ENCODE measurements around the gene SIPA1L3.
A peak's percentile ranks its signal among the peaks of the same experiment; 100 is the strongest.
"Not testable (repeated sequence)": the region's sequence is repeated elsewhere in the genome, so short reads cannot be mapped to it uniquely, and the experiment has no call there.

The SIPA1L3 gene

GRCh38 chr19:37906869-37907734 lies at the start of gene SIPA1L3:
TSS of gene SIPA1L3 (plus strand) at chr19:37907208. CDS start at chr19:38081566, 174,358 bp downstream.
- peak; percentile 90 for DNase-seq (ENCODE audit: low read depth)

DNA sequence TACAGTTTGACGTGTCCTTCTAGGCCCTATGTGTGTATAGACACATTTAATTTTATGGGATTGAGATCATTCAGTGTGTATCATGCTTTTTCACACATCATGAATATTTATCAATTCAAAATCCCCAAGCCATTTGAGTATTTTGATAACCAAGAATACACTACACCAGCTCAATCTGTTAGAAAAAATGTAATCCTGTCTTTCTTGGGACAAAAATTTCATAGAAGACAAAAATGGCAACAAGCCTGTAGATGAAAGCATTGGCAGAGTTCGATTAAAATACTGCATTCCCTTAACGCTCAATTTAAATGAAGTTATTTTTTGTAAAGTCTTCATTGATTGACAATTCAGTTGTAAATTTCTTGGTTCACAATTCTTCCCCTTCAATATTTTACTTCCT lies 42.5 kb upstream of the SIPA1L3 start:
- no peak for DNase-seq (ENCODE audit: low read depth)

- DNase-seq (ENCODE audit: low read depth): not testable (repeated sequence)
Observed at GRCh38 chr19:37865930-37866329, 41.1 kb upstream of the SIPA1L3 start.

- DNase-seq (ENCODE audit: low read depth): no peak
Observed at GRCh38 chr19:37867831-37868230, 39.2 kb upstream of the SIPA1L3 start.

- DNase-seq (ENCODE audit: low read depth): no peak
Observed at GRCh38 chr19:37869766-37870340, 37.2 kb upstream of the SIPA1L3 start.

DNA sequence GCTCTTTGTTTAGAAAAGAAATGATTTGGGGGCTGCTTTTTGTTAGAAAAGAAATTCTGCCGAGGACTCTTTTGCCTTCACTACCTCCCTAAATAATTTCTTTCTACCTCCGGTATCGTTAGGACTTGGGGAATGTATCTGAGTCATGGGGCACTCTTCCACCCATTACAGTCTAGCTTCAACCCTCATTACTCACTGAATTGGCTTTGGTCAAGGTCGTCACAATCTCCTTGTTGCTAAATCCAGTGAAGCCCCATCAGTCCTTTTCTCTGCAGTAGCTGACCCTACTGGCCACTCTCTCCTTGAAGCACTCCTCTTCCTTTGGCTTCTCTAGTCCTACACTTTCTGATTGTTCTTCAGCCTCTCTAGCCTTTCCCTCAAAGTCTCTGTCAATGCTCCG lies 34.6 kb upstream of the SIPA1L3 start:
- no peak for DNase-seq (ENCODE audit: low read depth)

DNA sequence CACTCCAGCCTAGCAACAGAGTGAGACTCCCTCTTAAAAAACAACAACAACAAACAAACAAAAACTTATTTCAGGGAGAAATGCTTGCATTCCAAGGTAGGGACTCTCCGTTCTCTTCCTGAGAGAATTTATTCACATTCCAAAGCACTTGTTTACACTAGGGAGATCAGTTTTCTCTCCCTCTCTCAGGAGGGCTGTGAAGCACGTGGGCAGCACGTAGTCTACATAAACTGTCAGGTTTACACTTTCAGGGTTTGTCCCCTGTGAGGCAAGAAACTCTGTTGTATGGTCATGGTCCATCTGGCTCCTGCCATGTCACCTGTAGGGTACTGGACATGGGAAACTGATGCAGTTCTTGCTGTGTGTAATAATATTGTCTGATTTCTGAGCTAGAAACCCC lies 32.2 kb upstream of the SIPA1L3 start:
- no peak for DNase-seq (ENCODE audit: low read depth)

DNA sequence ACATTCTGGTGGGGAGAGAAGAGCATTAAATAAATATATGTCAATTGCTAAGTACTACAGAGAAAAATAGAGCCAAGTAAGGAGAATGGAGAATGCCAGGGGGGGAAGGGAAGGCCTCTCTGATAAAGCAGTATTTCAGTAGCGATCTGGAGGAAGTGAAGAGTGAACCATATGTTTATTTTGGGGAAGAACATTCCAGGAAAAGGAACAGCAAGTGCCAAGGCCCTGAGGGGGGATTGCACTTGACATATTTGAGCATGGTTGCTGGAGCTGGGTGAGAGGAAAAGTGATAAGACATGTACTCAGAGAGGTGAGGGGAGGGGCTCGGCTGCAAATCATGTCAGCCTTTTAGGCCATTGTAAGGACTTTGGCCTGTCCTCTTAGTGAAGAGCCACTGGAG lies 31.0 kb upstream of the SIPA1L3 start:
- DNase-seq (ENCODE audit: low read depth): no peak

GRCh38 chr19:37877147-37877546 lies 29.9 kb upstream of the SIPA1L3 start:
- no peak for DNase-seq (ENCODE audit: low read depth)

- DNase-seq (ENCODE audit: low read depth): no peak
Observed at GRCh38 chr19:37885392-37885791, 21.6 kb upstream of the SIPA1L3 start.

DNA sequence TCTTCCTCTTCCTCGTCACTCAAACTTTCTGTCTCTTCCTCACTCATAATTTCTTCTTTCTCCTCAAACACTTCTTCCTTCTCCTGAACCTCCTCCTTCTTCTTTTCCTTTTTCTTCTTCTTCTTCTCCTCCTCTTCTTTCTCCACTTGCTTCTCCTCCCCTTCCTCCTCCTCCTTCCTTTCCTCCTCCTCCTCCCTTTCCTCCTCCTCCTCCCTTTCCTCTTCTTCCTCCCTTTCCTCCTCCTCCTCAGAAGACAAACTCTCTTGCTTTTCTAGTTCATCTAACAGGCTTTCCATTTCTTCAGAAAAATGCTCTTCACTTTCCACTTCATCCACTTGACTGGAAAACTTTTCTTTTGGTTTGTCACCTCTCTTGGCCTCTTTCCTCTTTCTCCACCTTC lies 20.4 kb upstream of the SIPA1L3 start:
- no peak for DNase-seq (ENCODE audit: low read depth)

DNA sequence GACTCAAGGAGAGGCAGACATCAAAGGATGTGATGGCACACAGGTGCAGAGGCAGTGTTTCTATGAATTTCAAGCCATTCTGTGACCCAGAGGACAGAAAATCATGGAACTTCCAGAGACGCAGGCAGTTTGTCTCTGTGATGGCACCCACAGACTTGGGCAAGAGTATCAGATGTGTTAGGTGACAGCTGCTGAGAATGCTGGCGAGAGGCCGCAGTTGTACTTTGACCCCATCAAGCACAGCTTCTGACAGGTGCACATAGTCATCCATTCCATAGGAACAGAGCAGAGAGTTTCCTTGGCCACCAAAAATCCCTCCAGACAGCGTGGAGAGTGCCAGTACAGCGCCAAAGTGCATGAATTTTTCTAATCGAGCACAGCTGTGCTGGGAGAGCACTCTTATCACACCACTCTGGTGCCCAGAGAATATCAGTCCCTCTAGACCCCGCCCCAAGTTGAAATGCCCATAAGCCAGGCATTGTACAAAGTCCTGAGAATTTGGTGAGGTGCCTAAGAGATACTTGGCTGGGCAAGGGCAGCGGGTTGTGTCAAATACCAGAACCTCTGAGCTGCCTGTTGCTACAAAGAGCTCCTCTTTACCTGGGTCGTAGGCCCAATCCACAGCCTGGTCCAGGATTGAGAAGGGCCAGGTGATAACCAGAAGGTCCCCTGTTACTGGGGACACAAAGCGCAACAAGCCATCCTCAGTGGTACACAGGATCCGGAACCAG lies 13.0 kb upstream of the SIPA1L3 start:
- no peak for DNase-seq (ENCODE audit: low read depth)

- DNase-seq (ENCODE audit: low read depth): no peak
Observed at GRCh38 chr19:37896180-37896579, 10.8 kb upstream of the SIPA1L3 start.

DNA sequence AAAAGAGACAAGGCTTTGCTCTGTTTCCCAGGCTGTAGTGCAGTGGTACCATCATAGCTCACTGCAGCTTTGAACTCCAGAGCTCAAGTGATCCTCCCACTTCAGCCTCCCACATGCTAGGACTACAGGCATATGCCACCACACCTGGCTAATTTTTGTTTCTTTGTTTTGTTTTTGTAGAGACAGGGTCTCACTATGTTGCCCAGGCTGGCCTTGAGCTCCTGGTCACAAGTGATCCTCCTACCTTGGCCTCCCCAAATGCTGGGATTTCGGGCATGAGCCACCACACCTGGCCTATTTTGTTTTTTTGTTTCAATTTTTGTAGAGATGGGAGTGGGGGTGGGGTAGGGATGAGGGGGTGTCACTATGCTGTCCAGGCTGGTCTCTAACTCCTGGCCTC lies 7.6 kb upstream of the SIPA1L3 start:
- no peak for DNase-seq (ENCODE audit: low read depth)

- no peak for DNase-seq (ENCODE audit: low read depth)
Observed at GRCh38 chr19:37899966-37900365, 7.0 kb upstream of the SIPA1L3 start.

DNA sequence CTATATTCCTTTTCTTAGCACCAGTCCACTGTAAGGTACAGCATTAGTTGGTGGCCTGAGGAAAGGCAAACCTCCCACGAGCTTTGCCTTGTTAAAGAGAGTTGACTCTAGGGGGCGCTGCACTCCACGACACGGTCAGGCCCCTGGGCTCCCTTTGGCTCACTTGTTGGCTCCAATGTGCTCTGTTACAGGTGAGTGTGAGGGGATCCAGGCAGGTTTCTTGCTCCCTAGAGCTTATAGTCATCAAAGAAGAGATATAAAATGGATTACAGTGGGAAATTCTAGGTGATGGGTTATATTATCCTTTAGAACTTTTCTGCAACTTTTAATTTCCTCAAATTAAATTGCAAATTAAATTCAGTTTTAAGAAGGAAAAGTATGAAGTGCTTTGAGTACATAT lies 4.3 kb upstream of the SIPA1L3 start:
- peak; percentile 66 for DNase-seq (ENCODE audit: low read depth)

DNA sequence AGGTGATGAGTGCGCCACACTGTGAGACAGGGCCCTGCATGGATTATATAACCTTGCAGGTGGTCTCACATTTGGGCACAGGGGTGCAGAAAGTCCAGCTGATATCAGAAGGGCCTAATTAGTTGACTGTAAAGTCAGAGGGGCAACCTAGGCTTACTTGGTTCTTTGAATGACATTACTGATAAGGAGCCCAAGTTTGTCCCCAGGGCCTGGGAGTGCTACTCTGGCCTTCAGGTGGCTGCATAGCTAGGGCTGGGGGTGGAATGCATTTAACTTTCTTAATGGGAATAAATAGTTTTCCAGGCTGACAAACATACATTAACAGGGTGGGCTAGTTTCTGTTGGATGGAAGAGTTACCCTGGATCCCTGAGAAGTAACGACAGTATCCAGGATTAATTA lies 3.9 kb upstream of the SIPA1L3 start:
- DNase-seq (ENCODE audit: low read depth): no peak

GRCh38 chr19:37905946-37906868 lies 801 bp upstream of the SIPA1L3 start, which contains the start of gene WDR87:
TSS of gene WDR87 (minus strand) at chr19:37906594. CDS start at chr19:37898239, 8,355 bp downstream.
- peak; percentile 9 for DNase-seq (ENCODE audit: low read depth)

DNA sequence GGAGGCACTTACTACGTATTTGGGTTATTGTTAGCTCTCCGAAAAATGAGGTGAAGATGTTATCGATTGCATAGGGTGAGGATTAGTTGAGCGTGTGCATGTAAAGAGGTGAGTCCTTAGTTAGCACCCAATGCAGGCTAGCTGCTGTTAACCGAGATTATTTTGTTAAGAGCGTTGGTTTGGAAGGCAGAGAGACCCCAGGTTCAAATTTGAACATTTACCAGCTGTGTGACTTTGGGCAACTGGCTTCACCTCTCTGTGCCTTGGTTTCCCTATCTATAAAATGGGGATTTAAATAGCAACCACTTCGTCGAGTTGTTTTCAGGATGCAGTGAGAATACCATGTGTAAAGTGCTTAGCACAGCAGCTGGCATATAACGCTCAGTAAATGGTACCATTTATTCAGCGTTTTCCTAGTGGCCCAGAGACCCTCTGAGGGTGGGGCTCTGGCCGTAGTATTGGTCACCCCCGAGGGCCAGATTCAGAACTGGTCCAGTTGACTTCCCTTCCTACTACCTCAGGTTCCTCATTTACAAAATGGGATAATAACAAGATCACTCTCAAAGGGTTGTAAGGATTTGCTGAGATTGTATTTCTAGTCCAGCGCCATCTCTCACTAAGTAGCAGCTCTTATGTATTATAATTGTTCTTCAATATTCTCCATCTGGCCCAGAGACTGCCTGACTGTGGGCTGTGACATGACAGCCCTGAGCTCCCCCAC lies 887 bp downstream of the SIPA1L3 start:
- DNase-seq (ENCODE audit: low read depth): no peak

DNA sequence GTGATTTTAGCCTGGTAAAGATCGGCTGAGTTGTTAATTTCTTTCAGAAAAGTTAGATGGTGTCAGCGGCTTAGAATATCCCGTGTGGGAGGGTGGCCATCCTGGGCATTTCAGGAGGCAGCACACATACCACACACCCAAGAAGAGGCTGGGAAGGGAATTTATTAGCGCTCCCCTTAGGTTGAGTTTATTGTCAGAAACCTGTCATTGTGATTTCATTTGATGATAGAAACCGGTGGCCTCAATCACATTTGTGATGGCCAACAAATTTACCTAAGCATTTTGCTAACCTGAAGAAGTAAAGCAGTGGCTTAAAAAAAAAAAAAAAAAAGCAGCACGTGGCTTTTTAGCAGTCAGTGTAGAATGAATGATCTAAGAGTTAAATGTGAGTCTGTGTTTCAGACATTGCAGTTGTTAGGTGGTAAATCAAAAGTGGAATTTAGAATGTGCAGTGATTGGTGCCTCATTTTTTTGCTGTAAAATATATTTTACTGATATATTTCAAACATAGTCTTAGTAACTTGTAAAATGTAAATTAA lies 2.7 kb downstream of the SIPA1L3 start:
- DNase-seq (ENCODE audit: low read depth): no peak

- no peak for DNase-seq (ENCODE audit: low read depth)
Observed at GRCh38 chr19:37914908-37915307, 7.9 kb downstream of the SIPA1L3 start.

All from activated T-helper 9 cell treated with anti-CD3 and anti-CD28 coated beads, Interleukin-2, amount 50 U/mL, for 16 hours (primary cell).